Lower leg skin (tissue), 4 donors: Measurements from ENCODE around the gene ALX3. TPM values are rescaled to one million over a fixed set of nuclear protein-coding genes. Genes with fewer than 3 reads are reported as not detected.

ENCODE experiments used
- total RNA-seq, 4 donors: library from RNA; depleted of rRNA; stranded (reverse); fragments of >200 nt; gene quantifications; one replicate each; pipeline ENCODE4 v1.1.0, GENCODE V29; 2016

ALX3 gene
- total RNA-seq, 4 donors from 2014 or later, result 0.52 TPM; not detected in 3

Other genes starting within 250 kb of the ALX3 start
- gene CSF1, start 159.8 kb downstream of the ALX3 start, total RNA-seq, result 10 to 100 TPM in 3 of 4 donors, 1 to 10 TPM in 1; 9.7 to 41.9 (median 22.0) TPM
- gene AHCYL1, start 85.9 kb downstream of the ALX3 start, total RNA-seq, result 10 to 100 TPM; 42.3 to 54.4 (median 47.8) TPM
- 10 to 100 TPM; 45.0 to 64.1 (median 50.9) TPM for gene STRIP1, start 36.0 kb downstream of the ALX3 start, total RNA-seq
- 1 to 10 TPM in 1 of 4 donors, not detected in 3; 3.0 TPM for gene UBL4B, start 41.8 kb upstream of the ALX3 start, total RNA-seq
- gene SLC6A17, start 79.8 kb upstream of the ALX3 start, total RNA-seq, result 1 to 10 TPM; 4.5 to 6.9 (median 5.8) TPM
- gene KCNC4, start 139.6 kb upstream of the ALX3 start, total RNA-seq, result 1 to 10 TPM; 4.8 to 9.4 (median 7.7) TPM